GM12801 (cell line): ENCODE data around the gene ELK4.

ENCODE experiments used
- TF ChIP-seq, protein P1 (sequence below): IDR thresholded peaks from one replicate; pipeline ENCODE4 v1.5.1; 2011; ENCODE audit warnings: control low read depth; ENCODE audit not compliant: insufficient read length; ENCODE audit errors: extremely low read depth

The ELK4 gene

GRCh38 chr1:205662791-205663190, 31.0 kb upstream of the ELK4 start:
- TF ChIP-seq, protein P1, sequence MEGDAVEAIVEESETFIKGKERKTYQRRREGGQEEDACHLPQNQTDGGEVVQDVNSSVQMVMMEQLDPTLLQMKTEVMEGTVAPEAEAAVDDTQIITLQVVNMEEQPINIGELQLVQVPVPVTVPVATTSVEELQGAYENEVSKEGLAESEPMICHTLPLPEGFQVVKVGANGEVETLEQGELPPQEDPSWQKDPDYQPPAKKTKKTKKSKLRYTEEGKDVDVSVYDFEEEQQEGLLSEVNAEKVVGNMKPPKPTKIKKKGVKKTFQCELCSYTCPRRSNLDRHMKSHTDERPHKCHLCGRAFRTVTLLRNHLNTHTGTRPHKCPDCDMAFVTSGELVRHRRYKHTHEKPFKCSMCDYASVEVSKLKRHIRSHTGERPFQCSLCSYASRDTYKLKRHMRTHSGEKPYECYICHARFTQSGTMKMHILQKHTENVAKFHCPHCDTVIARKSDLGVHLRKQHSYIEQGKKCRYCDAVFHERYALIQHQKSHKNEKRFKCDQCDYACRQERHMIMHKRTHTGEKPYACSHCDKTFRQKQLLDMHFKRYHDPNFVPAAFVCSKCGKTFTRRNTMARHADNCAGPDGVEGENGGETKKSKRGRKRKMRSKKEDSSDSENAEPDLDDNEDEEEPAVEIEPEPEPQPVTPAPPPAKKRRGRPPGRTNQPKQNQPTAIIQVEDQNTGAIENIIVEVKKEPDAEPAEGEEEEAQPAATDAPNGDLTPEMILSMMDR: no peak

DNA sequence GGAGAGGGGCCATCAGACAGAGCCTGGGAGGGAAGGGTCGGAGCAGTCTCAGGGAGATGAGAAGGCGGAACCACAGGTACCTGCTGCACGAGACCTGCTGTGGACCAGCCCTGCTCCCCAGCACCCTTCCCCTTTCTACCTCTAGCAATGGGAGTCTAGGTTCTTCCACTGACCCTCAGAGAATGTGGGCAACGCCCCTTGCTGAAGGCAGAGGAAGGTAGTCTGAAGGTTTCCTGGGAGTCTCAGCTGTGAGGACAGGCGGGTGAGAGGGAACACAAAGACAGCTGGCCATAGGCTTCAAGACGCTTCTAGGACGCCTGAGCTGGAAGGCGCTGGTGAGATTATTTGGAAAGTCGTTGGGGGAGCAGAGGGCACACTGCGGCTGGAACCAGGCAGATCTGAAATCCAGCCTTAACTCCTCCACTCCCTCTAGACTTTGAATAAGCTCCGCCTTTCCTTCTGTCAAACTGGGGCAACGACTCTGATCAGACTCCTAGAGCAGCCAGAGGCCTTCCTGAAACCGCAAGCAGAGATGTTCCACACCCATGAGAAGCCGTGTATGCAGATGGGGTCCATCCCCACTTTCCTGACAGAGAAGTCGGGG, 30.4 kb upstream of the ELK4 start:
- TF ChIP-seq, protein P1: no peak

GRCh38 chr1:205661429-205662134, 29.8 kb upstream of the ELK4 start:
- TF ChIP-seq, protein P1: no peak

DNA sequence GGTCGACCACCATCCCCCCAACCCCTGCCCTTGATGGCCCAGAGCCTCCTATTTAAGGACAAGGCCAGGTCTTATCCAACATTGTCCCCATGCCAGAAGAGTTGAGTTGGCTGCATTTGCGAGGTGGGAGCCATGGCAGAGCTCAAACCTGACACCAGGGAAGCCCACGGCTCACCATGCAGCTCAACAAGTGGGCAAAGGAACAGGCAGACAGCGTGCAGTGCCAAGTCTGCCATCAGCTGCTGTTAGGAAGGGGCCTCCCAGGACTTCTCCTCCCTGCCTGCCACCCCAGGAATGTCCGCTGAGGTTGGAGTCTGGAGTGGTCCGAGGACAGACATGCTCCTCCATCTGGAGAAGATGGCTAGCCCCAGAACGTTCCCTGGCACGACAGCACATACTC, 28.6 kb upstream of the ELK4 start:
- TF ChIP-seq, protein P1: no peak

DNA sequence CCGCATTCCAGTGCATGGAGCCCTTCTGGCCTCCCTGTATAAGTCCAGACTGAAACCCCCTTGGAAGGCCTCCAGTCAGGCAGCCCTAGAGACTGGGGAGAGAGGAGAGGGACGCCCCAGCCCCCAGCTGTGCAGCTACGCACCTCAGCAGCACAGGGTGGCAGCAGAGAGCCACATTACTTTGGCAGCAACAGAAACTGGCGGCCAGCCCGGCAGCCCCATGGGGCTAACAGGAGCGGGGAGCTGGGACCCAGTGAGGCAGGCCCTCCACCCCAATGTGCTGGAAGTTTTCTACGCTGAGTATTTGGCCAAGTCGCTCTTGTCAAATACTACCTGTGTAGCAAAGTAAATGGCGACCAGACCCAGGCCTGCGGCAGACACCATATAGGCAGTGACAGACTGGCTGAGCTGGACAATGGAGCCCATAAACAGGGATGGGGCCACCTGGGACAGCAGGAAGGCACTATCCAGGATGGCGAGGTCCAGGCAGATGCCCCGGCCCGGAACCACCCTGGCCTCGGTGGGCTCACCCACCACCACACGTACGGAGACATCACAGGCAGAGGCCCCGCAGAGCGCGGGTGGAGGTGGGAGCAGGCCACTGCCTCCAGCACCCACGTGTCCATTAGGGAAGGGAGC, 27.3 kb upstream of the ELK4 start:
- TF ChIP-seq, protein P1: no peak

GRCh38 chr1:205656236-205656635, 24.4 kb upstream of the ELK4 start:
- TF ChIP-seq, protein P1: no peak

GRCh38 chr1:205652984-205653383, 21.2 kb upstream of the ELK4 start:
- TF ChIP-seq, protein P1: no peak
